ENCODE measurements around the gene SOX8.
"Not testable (repeated sequence)": the region's sequence is repeated elsewhere in the genome, so short reads cannot be mapped to it uniquely, and the experiment has no call there.

The SOX8 gene

GRCh38 chr16:981695-982144, at the start of gene SOX8:
Gene SOX8 (plus strand): TSS chr16:981770. CDS start chr16:981923, 153 bp downstream.
- DNase-seq (ENCODE audit: low read depth), result no peak

DNA sequence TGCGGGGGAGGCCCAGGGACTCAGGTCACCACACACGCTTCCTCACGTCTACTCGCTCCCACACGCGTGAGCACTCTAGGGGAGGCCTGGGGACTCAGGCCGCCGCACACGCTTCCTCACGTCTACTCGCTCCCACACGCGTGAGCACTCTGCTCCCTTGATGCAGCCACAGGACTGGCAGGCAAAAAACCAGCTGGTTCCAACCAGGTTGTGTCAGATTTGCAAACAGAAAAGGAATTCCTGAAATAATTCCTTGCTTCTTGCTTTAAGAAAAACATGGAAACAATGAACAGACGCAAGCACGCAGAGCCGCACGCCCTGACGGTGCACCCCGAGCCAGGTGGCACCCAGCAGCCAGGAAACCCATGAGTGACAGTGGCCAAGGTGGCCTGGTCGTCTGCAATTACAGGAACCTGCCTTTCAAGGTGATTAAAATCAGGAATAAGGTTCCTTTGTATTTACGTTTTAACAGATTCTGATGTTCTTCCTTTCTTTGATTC, 48.7 kb upstream of the SOX8 start:
- no peak for DNase-seq (ENCODE audit: low read depth)

GRCh38 chr16:933581-933980, 48.0 kb upstream of the SOX8 start:
- DNase-seq (ENCODE audit: low read depth), result no peak

DNA sequence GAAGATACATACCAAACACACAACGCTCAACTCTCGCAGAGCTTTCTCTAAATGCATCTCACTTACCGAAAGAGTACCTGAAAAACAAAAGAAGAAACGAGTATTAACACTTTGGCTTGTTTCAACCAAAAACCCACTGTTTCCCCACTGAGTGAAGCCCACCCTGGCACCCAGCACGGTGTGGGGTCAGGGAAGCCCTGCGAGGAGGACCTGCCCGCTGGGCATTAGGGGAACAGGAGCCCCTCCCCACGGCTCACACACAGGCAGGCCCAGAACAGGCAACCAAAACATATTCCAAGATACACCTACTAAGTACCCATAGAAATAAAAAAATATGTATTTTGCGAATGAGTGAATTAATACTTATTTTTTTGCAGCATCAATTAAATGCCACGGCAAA, 47.4 kb upstream of the SOX8 start:
- DNase-seq (ENCODE audit: low read depth), result no peak

- no peak for DNase-seq (ENCODE audit: low read depth)
Measured at GRCh38 chr16:935684-936083, 45.9 kb upstream of the SOX8 start.

- no peak for DNase-seq (ENCODE audit: low read depth)
Measured at GRCh38 chr16:937311-937710, 44.3 kb upstream of the SOX8 start.

DNA sequence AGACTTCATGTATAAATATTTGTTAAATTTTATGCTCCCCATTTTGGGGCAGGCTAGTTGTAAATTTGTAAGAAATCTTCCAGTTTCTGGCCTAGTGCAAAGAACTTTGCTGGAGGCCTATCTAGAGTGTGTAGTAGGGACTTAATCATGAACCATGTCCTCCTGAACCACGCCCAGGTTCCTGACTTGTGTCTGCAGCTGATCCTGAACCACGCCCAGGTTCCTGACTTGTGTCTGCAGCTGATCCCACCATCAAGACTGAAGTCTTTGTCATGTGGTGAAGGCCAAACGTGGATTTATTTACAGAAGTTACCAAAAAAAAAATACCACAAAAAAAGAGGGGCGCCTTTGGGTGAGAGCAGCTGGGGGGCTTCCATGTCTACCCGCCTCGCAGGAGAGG, 43.8 kb upstream of the SOX8 start:
- DNase-seq (ENCODE audit: low read depth), result no peak

- no peak for DNase-seq (ENCODE audit: low read depth)
Measured at GRCh38 chr16:938136-938535, 43.4 kb upstream of the SOX8 start.

DNA sequence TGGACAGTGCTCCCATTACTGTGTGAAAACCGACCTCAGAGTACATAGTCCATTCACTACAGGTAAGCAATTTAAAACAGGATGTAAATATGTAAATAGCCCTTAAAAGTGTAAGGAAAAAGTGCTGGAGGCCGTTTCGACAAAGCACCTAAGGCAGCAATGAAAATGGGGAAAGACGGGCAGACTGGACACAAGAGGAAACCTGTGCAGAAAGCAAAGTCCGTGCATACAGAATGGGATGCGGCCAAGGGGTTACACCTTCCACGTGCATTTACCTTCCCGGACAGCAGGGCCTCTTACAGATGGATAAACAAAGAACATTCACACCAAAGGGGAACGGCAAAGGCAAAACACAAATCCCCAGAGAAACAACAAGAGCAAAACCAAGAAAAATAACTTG, 42.8 kb upstream of the SOX8 start:
- no peak for DNase-seq (ENCODE audit: low read depth)

DNA sequence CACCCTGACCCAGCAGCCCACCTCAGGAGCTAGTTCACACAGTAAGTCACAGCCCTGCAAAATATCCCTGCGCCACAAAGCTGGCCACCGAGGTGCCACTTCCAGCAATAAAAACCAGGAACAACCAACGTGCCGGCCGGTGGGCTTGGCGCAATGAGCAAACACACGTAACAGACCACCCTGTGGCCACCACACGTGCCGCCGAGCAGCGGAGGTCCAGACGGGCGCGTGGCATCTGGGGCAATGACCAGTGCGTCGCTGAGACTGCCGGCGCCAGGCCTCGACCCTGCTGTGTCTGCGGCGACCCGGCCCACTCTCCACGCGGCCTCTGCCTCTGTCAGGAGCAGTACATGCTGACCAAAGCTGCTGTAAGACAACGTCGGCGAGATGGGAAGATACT, 42.3 kb upstream of the SOX8 start:
- DNase-seq (ENCODE audit: low read depth), result no peak

GRCh38 chr16:939941-940340, 41.6 kb upstream of the SOX8 start:
- no peak for DNase-seq (ENCODE audit: low read depth)

- no peak for DNase-seq (ENCODE audit: low read depth)
Measured at GRCh38 chr16:942436-943060, 39.0 kb upstream of the SOX8 start.

DNA sequence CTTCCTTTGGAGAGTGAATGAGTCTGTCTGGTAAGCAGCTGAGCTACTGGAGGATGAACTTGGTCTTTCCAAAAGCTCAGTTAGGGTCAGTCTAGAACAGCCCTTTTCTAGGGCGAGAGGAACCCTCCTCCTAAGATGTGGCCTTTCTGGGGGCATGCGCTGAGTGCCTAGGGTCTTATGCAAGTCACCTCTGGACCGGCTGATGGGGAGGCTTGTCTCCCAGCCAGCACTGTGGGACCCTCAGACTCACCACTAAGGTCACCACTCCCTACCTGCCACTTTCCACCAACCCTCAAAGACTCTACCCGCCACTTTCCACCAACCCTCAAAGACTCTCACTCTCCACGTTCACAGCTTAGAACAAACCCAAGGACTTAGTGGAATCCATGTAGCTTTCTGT, 37.6 kb upstream of the SOX8 start:
- DNase-seq (ENCODE audit: low read depth), result no peak

DNA sequence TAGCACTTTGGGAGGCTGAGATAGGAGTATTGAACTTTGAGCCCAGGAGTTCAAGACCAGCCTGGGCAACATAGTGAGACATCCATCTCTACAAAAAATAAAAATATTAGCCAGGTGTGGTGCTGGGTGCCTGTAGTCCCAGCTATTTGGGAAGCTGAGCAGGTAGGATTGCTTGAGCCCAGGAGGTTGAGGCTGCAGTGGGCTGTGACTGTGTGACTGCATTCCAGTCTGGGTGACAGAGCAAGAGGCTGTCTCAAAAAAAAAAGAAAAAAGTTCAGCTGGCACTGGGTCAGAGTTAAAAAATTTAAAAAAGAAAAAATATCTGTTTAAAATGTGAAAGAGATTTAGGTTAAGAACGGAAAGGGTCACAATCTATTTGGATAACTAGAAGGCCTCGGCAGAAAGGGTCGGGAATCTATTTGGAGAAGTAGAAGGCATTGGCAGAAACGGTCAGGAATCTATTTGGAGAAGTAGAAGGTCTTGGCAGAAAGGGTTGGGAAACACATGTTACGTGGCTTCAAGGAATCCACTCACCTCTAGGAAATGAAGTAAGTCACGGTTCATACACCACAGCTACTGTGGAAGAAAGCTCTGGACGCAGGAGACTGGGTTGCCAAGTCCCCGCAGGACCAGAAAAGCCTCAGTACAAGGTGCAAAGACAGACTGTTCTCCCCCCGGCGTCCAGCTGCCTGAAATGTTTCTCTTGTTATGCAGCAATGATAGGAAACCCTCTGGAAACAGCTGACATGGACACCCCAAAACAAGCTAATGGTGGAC, 36.1 kb upstream of the SOX8 start:
- DNase-seq (ENCODE audit: low read depth), result no peak

DNA sequence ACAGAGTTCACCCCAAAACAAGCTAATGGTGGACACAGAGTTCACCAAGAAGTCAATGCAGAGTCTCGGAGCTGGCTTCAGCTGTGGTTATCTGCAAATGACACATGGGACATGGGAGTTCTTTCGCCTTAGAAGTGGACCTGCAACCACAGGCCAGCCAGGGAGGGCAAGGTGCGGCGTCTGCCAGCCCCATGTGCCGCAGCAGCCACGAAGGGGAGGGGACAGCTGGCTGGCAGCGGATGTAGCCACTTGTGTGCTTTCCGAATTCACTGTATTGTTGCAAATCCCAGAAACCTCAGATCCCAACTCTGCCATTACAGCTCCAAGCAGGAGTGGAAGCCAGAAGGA, 35.5 kb upstream of the SOX8 start:
- DNase-seq (ENCODE audit: low read depth), result no peak

GRCh38 chr16:947255-947921, 34.2 kb upstream of the SOX8 start:
- DNase-seq (ENCODE audit: low read depth), result no peak

GRCh38 chr16:947922-948303, 33.7 kb upstream of the SOX8 start:
- DNase-seq (ENCODE audit: low read depth), result not testable (repeated sequence)

DNA sequence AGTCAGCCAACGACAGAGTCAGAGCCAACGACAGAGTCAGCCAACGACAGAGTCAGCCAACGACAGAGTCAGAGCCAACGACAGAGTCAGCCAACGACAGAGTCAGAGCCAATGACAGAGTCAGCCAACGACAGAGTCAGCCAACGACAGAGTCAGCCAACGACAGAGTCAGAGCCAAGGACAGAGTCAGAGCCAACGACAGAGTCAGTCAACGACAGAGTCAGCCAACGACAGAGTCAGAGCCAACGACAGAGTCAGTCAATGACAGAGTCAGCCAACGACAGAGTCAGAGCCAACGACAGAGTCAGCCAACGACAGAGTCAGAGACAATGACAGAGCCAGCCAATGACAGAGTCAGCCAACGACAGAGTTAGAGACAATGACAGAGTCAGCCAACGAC, 32.8 kb upstream of the SOX8 start:
- not testable (repeated sequence) for DNase-seq (ENCODE audit: low read depth)

- DNase-seq (ENCODE audit: low read depth), result not testable (repeated sequence)
Measured at GRCh38 chr16:950733-951573, 30.6 kb upstream of the SOX8 start.

- DNase-seq (ENCODE audit: low read depth), result no peak
Measured at GRCh38 chr16:951660-952301, 29.8 kb upstream of the SOX8 start.

- no peak for DNase-seq (ENCODE audit: low read depth)
Measured at GRCh38 chr16:952321-952720, 29.2 kb upstream of the SOX8 start.

- not testable (repeated sequence) for DNase-seq (ENCODE audit: low read depth)
Measured at GRCh38 chr16:953818-954217, 27.8 kb upstream of the SOX8 start.
